Left ventricle myocardium inferior (tissue), 1 donor: ENCODE measurements around the gene LUZP2. TPM values are rescaled to one million over a fixed set of nuclear protein-coding genes. Genes with fewer than 3 reads are reported as not detected.

ENCODE experiments used
- DNase-seq: peaks from one replicate; pipeline ENCODE4 v3.0.0-alpha.2; 2020
- H3K27ac ChIP-seq: fragments of 200-600 bp; replicated peaks from 2 replicates; pipeline ENCODE4 v1.8.0; 2021
- H3K27me3 ChIP-seq: fragments of 200-600 bp; 2 replicates; pipeline ENCODE4 v1.8.0; 2021; ENCODE audit warnings: low read depth
- H3K36me3 ChIP-seq: fragments of 200-600 bp; 2 replicates; pipeline ENCODE4 v1.8.0; 2021
- H3K4me1 ChIP-seq: fragments of 200-600 bp; 2 replicates; pipeline ENCODE4 v1.8.0; 2021
- H3K4me3 ChIP-seq: fragments of 200-600 bp; 2 replicates; pipeline ENCODE4 v1.8.0; 2021; ENCODE audit warnings: mild to moderate bottlenecking, moderate library complexity
- H3K9me3 ChIP-seq: fragments of 200-600 bp; replicated peaks from 2 replicates; pipeline ENCODE4 v1.8.0; 2021
- CTCF ChIP-seq: fragments of 200-600 bp; IDR thresholded peaks from 2 replicates; pipeline ENCODE4 v1.8.0; 2021; ENCODE audit warnings: antibody characterized with exemption, mild to moderate bottlenecking, borderline replicate concordance
- intact Hi-C: fragments of 100-400 bp; cut with micrococcal nuclease; formaldehyde crosslinking; loops from one replicate; pipeline ENCODE4 v1.11.0; 2022
- long read RNA-seq: library from polyadenylated mRNA; unstranded; transcript quantifications from one replicate; pipeline ENCODE4 v2.0.0, GENCODE V29; 2021
- total RNA-seq: library from RNA; stranded (reverse); fragmentation: NEBNext Ultra II Directional; extraction: Animal tissue kit (Norgen Biotek cat#: 25700); gene quantifications from one replicate; pipeline ENCODE4 v1.2.1, GENCODE V29; 2021
- donor health status: DM: no; HTN: yes; CAD: no; lungs with severe emphysema.

Gene LUZP2
- not detected for total RNA-seq
- long read RNA-seq, result 0 reads

DNA sequence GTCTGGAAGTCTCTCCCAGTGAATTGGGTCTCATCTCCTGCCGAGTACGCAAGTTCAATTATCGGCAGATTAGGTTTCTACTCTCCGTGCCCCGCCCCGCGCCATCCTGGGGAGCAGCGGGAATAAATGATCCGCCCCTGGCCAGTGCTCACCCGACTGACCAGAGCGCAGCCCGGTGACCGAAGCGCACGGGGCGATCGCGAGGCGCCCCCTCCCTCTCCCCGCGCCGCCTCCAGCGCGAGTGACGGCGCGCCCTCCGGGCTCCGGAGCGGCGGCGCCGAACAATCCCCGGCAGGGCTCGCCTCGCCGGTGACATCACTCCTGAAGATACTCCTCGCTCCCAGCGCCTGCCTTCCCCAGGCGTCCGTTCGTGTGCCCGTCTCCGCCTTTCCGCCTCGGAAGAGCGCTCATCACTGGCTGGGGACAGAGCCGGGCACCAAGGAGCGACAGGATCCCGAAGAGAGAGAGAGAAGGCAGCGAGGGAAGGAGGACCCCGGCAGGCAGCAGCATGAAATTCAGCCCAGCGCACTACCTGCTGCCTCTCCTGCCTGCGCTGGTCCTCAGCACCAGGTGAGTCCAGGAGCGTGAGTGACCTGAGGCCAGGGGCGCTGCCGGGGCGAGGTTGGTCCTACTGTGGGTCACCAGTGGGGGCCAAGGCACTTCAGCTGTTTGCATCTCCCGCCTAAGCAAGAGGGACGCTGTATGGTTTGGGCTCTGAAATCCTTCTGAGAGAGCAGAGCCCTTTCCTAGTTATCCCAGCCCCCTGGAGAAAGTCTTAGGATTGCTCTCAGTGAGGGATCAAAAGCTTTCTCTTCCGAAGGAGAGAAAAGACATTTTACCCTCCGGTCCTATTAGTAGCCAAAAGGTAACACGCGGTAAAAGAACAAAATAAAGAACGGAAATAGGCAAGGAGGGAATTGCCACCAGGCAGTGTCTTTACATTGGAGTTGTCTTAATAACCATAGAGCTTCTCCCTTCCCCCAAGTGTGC lies at the start of gene LUZP2:
Gene LUZP2 (plus strand): TSS at position 318 of the 990 bp plus-strand sequence.
- no peak for TF ChIP-seq CTCF
- intact Hi-C loops, result no loop called here
- H3K9me3 ChIP-seq, result no peaks in the 10 kb centered on the region
- no peaks in the 10 kb centered on the region for H3K36me3 ChIP-seq
- peak within 1 kb of the TSS; percentile 60 for H3K4me3 ChIP-seq
- DNase-seq, result no peak
- no peak within 1 kb of the TSS for H3K27ac ChIP-seq
- peaks cover 46% of the 10 kb centered on the region for H3K27me3 ChIP-seq
- peaks cover 10% of the 10 kb centered on the region for H3K4me1 ChIP-seq

DNA sequence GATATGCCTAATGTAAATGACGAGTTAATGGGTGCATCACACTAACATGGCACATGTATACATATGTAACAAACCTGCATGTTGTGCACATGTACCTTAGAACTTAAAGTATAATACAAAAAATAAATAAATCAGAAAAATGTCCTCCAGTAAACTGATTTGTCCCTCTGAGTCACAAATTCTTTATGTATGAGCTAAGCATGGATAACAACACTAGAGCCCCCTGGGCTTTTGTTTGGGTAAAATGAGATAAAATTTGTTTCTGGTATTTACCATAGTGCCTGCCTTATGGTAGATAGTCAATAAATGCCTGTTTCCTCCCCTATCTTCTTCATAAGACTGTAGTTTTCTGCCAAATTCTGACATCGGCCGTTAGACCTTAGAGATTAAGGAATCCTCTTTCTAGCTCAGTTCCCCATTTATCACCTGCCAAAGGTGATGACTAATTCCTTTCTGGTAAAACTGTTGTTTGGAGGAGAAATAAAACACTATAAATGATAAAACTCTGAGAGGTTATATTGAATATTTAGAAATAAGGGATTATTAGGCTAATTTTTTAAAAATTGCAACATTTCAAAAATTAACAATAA lies 43.6 kb upstream of the LUZP2 start:
- no peak for TF ChIP-seq CTCF
- no peaks in the 10 kb centered on the region for H3K4me1 ChIP-seq

DNA sequence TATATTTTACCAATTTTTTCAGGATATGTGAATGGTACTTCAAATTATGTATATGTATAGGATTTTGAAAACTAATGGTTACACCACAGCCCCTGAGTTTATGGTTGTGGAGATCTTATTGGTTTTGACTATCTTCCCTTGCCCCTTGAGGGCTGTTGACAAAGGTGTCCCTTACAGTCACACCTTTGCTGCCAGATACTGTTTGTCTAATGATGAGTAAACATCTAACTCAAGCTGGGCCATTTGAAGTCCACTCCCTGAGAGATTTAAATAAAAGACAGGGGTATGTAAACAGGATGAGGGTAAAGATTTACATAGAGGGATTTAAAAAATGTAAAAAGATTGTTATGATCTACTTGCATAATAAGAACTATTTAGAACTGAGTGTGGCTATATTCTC lies 38.9 kb upstream of the LUZP2 start:
- no peak for TF ChIP-seq CTCF
- Histone ChIP-seq H3K27ac (no peak overlapping the region), H3K4me1 (no peaks in the 10 kb centered on the region), H3K4me3 (no peak overlapping the region), H3K9me3 (peaks cover 3% of the 10 kb centered on the region), H3K36me3 (no peaks in the 10 kb centered on the region), H3K27me3 (no peaks in the 10 kb centered on the region)
- DNase-seq, result no peak
- intact Hi-C loops, result no loop called here

More for the DNA sequence above, 43.6 kb upstream of the LUZP2 start:
- Histone ChIP-seq H3K4me3 (no peak overlapping the region), H3K27ac (no peak overlapping the region), H3K27me3 (no peaks in the 10 kb centered on the region), H3K36me3 (no peaks in the 10 kb centered on the region), H3K9me3 (peaks cover 9% of the 10 kb centered on the region)
- no peak for DNase-seq
- intact Hi-C loops, result no loop called here

DNA sequence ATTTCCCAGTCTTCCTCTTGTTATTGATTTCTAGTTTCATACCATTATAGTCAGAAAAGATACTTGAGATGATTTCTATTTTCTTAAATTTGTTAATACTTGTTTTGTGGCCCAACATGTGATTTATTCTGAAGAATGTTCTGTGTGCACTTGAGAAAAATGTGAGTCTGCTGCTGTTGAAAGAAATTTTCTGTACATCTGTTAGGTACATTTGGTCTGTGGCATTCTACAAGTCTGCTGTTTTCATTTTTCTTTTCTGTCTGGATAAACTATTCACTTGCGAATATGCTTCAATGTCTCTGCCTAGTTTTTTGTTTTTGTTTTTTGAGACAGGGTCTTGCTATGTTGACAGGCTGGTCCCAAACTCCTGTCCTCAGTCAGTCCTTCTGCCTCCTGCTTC lies 26.4 kb upstream of the LUZP2 start:
- Histone ChIP-seq H3K36me3 (no peaks in the 10 kb centered on the region), H3K4me3 (no peak overlapping the region), H3K9me3 (peaks cover 24% of the 10 kb centered on the region), H3K4me1 (no peaks in the 10 kb centered on the region), H3K27me3 (no peaks in the 10 kb centered on the region), H3K27ac (no peak overlapping the region)
- no peak for DNase-seq
- intact Hi-C loops, result no loop called here
- no peak for TF ChIP-seq CTCF

GRCh38 chr11:24471084-24471483 lies 25.8 kb upstream of the LUZP2 start:
- H3K9me3 ChIP-seq, result peaks cover 27% of the 10 kb centered on the region
- no peak overlapping the region for H3K27ac ChIP-seq
- intact Hi-C loops, result no loop called here
- H3K36me3 ChIP-seq, result no peaks in the 10 kb centered on the region
- no peaks in the 10 kb centered on the region for H3K27me3 ChIP-seq
- no peaks in the 10 kb centered on the region for H3K4me1 ChIP-seq
- no peak for TF ChIP-seq CTCF
- no peak overlapping the region for H3K4me3 ChIP-seq
- DNase-seq, result no peak
